Smooth muscle cell (in vitro differentiated cells): ENCODE results near the gene NEXMIF. TPM values are rescaled to one million over a fixed set of nuclear protein-coding genes. Genes with fewer than 3 reads are reported as not detected.

Experiments
- DNase-seq: peaks from one replicate; lab custom pipeline; 2025; ENCODE audit not compliant: unreplicated experiment; lab: John Stamatoyannopoulos, UW
- H2AFZ ChIP-seq: fragments of 200-600 bp; sonication (generic); 2 replicates; pipeline ENCODE4 v1.6.0; 2016; ENCODE audit warnings: antibody characterized with exemption, low read depth, mild to moderate bottlenecking
- H3F3A ChIP-seq: fragments of 200-600 bp; sonication (generic); 2 replicates; pipeline ENCODE4 v1.6.0; 2017; ENCODE audit warnings: antibody characterized with exemption, low read depth
- H3K27ac ChIP-seq: fragments of 200-600 bp; sonication (generic); 2 replicates; pipeline ENCODE4 v1.5.1; 2016; ENCODE audit warnings: low read depth, mild to moderate bottlenecking
- H3K27me3 ChIP-seq: fragments of 200-600 bp; sonication (generic); 2 replicates; pipeline ENCODE4 v1.6.1; 2016; ENCODE audit warnings: low read depth, mild to moderate bottlenecking
- H3K36me3 ChIP-seq: fragments of 200-600 bp; sonication (generic); 2 replicates; pipeline ENCODE4 v1.5.1; 2016; ENCODE audit warnings: low read depth
- H3K4me1 ChIP-seq: fragments of 200-600 bp; sonication (generic); 2 replicates; pipeline ENCODE4 v1.5.1; 2016; ENCODE audit warnings: low read depth
- H3K4me2 ChIP-seq: fragments of 200-600 bp; sonication (generic); 2 replicates; pipeline ENCODE4 v1.6.0; 2016; ENCODE audit warnings: mild to moderate bottlenecking
- H3K4me3 ChIP-seq: fragments of 200-600 bp; sonication (generic); 2 replicates; pipeline ENCODE4 v1.5.1; 2016; ENCODE audit warnings: mild to moderate bottlenecking
- H3K79me2 ChIP-seq: fragments of 200-600 bp; sonication (generic); 2 replicates; pipeline ENCODE4 v1.6.0; 2016; ENCODE audit warnings: low read depth, mild to moderate bottlenecking
- H3K9ac ChIP-seq: fragments of 200-600 bp; sonication (generic); 2 replicates; pipeline ENCODE4 v1.6.0; 2016; ENCODE audit warnings: low read depth
- H3K9me3 ChIP-seq: fragments of 200-600 bp; sonication (generic); replicated peaks from 2 replicates; pipeline ENCODE4 v1.5.1; 2016; ENCODE audit warnings: low read depth
- H4K20me1 ChIP-seq: fragments of 200-600 bp; sonication (generic); 2 replicates; pipeline ENCODE4 v1.6.0; 2016; ENCODE audit warnings: low read depth
- WGBS: methylation state at CpG from one replicate; pipeline ENCODE4 v1.1.7; 2016; ENCODE audit warnings: low lambda C conversion rate; 5-methylcytosine and 5-hydroxymethylcytosine counted together
- polyA plus RNA-seq: library from polyadenylated mRNA; unstranded; fragments of >200 nt; fragmentation: Nextera tagmentation; extraction: Ambion mirVana; gene quantifications from 2 replicates; pipeline ENCODE4 v1.2.1, GENCODE V29; 2016
- total RNA-seq: library from RNA; depleted of rRNA; stranded (reverse); fragments of >200 nt; gene quantifications from 2 replicates; pipeline ENCODE4 v1.2.3, GENCODE V29; 2014
- TF ChIP-seq, protein P1 (sequence below): fragments of 200-600 bp; sonication (generic); IDR thresholded peaks from 2 replicates; pipeline ENCODE4 v1.5.1; 2017; ENCODE audit warnings: borderline replicate concordance, mild to moderate bottlenecking, antibody characterized with exemption; ENCODE audit not compliant: insufficient read depth, poor library complexity, severe bottlenecking

NEXMIF gene
- total and polyA plus RNA-seq, 2 experiments from 2014 or later: 0.27 TPM; not detected in 1

DNA sequence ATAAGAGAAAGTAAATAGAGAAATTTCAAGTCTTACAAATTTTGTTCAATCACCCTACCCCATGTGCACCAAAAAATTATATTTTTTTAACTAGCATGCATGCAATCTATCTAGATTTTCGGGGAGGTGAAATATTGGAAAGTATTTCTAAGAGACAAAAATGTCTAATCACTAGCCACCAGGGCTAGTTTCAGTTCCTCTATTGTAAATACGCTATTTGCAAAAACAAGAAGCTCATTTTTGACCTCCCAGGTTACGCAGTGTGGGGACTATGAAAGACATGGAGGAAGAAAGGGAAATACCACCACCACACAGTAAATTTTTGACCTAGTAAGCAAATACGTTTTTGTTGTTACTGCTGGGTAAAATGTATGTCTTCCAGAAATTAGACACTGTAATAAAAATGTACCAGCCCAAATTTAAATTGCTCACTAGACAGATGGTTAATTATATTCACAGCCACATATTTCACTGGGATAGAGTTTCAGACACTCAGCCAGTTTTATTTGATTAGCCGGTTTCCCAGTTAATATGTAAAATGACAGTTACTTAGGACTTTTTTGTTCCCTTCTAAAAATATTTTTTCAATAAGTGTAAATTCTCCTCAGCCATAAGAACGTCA, 2.2 kb downstream of the NEXMIF start:
- 69% methylated on average over 6 of the region's 6 CpGs for WGBS
- Histone ChIP-seq H3F3A (no peaks in the 10 kb centered on the region), H3K79me2 (no peaks in the 10 kb centered on the region), H3K27me3 (peaks cover 25% of the 10 kb centered on the region), H4K20me1 (no peaks in the 10 kb centered on the region), H3K27ac (no peak overlapping the region), H3K4me2 (no peak overlapping the region), H3K9ac (no peak overlapping the region), H2AFZ (no peak overlapping the region), H3K36me3 (no peaks in the 10 kb centered on the region), H3K9me3 (no peaks in the 10 kb centered on the region), H3K4me1 (no peaks in the 10 kb centered on the region), H3K4me3 (no peak overlapping the region)
- TF ChIP-seq, protein P1, sequence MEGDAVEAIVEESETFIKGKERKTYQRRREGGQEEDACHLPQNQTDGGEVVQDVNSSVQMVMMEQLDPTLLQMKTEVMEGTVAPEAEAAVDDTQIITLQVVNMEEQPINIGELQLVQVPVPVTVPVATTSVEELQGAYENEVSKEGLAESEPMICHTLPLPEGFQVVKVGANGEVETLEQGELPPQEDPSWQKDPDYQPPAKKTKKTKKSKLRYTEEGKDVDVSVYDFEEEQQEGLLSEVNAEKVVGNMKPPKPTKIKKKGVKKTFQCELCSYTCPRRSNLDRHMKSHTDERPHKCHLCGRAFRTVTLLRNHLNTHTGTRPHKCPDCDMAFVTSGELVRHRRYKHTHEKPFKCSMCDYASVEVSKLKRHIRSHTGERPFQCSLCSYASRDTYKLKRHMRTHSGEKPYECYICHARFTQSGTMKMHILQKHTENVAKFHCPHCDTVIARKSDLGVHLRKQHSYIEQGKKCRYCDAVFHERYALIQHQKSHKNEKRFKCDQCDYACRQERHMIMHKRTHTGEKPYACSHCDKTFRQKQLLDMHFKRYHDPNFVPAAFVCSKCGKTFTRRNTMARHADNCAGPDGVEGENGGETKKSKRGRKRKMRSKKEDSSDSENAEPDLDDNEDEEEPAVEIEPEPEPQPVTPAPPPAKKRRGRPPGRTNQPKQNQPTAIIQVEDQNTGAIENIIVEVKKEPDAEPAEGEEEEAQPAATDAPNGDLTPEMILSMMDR: no peak
- no peak for DNase-seq

- Histone ChIP-seq H3K79me2 (no peaks in the 10 kb centered on the region), H3K4me3 (no peak overlapping the region), H3K4me1 (no peaks in the 10 kb centered on the region), H2AFZ (no peak overlapping the region), H3K9me3 (no peaks in the 10 kb centered on the region), H3K27ac (no peak overlapping the region), H4K20me1 (no peaks in the 10 kb centered on the region), H3K27me3 (no peaks in the 10 kb centered on the region), H3K4me2 (no peak overlapping the region), H3K36me3 (no peaks in the 10 kb centered on the region), H3F3A (no peaks in the 10 kb centered on the region), H3K9ac (no peak overlapping the region)
- 77% methylated on average over 1 of the region's 1 CpG for WGBS
- no peak for DNase-seq
- TF ChIP-seq, protein P1: no peak
Observed at GRCh38 chrX:74911494-74911893, 13.8 kb downstream of the NEXMIF start.

GRCh38 chrX:74906417-74906816, 18.8 kb downstream of the NEXMIF start:
- H3K9ac ChIP-seq: no peak overlapping the region
- no peaks in the 10 kb centered on the region for H3K27me3 ChIP-seq
- H3K9me3 ChIP-seq: no peaks in the 10 kb centered on the region
- DNase-seq: no peak
- no peaks in the 10 kb centered on the region for H3K4me1 ChIP-seq
- no peak overlapping the region for H2AFZ ChIP-seq
- TF ChIP-seq, protein P1: no peak
- WGBS: 65% methylated on average over 3 of the region's 3 CpGs
- no peak overlapping the region for H3K4me3 ChIP-seq
- no peak overlapping the region for H3K27ac ChIP-seq
- no peaks in the 10 kb centered on the region for H4K20me1 ChIP-seq
- H3K36me3 ChIP-seq: no peaks in the 10 kb centered on the region
- H3K79me2 ChIP-seq: no peaks in the 10 kb centered on the region
- H3K4me2 ChIP-seq: no peak overlapping the region
- H3F3A ChIP-seq: no peaks in the 10 kb centered on the region

DNA sequence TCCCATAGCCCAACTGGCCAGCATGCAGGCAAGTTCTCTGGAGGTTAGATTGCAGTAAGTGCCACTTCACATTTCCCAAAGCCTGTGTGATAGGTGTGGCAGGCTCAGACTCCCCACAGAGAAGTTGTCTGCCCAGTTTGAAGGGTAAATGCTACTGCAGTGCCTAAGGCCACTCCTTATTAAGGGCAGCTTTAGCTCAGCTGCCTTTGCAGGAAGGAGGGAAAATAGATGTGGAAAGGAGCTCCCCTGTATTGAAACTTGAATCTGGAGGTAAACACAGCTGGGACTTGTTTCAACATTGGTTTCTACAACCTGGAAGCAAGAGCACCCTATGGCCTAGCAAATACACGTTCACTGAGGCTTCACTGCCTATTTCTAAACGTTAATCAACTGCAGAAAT, 22.4 kb downstream of the NEXMIF start:
- Histone ChIP-seq H4K20me1 (no peaks in the 10 kb centered on the region), H3K4me3 (no peak overlapping the region), H3K4me2 (no peak overlapping the region), H3K9me3 (no peaks in the 10 kb centered on the region), H2AFZ (no peak overlapping the region), H3K4me1 (no peaks in the 10 kb centered on the region), H3K36me3 (no peaks in the 10 kb centered on the region), H3K27me3 (no peaks in the 10 kb centered on the region), H3K27ac (no peak overlapping the region), H3F3A (no peaks in the 10 kb centered on the region), H3K79me2 (no peaks in the 10 kb centered on the region), H3K9ac (no peak overlapping the region)
- DNase-seq: no peak
- TF ChIP-seq, protein P1: no peak
- WGBS: 37% methylated on average over 2 of the region's 2 CpGs
